ENCODE measurements around the gene ASS1.

The ASS1 gene

DNA sequence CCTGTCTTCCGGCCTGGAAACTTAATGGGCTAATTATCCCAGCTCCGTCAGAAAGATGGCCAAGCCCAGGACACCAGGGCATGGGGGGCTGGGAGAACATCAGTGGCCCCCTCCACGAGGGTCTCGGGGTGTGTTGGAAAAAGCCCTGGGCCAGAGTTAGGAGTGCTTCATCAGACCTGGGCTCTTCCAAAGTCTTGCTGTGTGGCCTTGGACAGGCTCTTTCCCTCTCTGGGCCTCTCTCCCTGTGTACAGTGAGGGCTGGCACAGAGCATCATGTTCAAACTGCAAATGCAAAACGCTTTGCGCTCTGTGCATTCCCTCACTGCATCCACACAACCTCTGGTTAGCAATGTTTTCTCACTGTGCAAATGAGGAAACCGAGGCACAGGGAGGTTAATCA, 48.3 kb downstream of the ASS1 start:
- H3K79me2 ChIP-seq (ENCODE audit: insufficient read depth, low read length) = no peaks in the 10 kb centered on the region
- H3K36me3 ChIP-seq (ENCODE audit: insufficient read depth, low read length) = no peaks in the 10 kb centered on the region
- H3K27ac ChIP-seq (ENCODE audit: low read length) = no peak overlapping the region
- TF ChIP-seq, protein P1, sequence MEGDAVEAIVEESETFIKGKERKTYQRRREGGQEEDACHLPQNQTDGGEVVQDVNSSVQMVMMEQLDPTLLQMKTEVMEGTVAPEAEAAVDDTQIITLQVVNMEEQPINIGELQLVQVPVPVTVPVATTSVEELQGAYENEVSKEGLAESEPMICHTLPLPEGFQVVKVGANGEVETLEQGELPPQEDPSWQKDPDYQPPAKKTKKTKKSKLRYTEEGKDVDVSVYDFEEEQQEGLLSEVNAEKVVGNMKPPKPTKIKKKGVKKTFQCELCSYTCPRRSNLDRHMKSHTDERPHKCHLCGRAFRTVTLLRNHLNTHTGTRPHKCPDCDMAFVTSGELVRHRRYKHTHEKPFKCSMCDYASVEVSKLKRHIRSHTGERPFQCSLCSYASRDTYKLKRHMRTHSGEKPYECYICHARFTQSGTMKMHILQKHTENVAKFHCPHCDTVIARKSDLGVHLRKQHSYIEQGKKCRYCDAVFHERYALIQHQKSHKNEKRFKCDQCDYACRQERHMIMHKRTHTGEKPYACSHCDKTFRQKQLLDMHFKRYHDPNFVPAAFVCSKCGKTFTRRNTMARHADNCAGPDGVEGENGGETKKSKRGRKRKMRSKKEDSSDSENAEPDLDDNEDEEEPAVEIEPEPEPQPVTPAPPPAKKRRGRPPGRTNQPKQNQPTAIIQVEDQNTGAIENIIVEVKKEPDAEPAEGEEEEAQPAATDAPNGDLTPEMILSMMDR (IDR thresholded peaks at IDR 0.05; ENCODE audit: borderline replicate concordance, extremely low read depth, low read length, poor library complexity, severe bottlenecking) = no peak
- no peak for TF ChIP-seq EZH2 (IDR thresholded peaks at IDR 0.05; ENCODE audit: borderline replicate concordance, low read depth, low read length, severe bottlenecking)
- no peaks in the 10 kb centered on the region for H3K27me3 ChIP-seq (ENCODE audit: insufficient read depth, low read length, poor library complexity)
- H3K4me3 ChIP-seq (ENCODE audit: low read depth in 1 of 2, low read length in 2 of 2) = no peak overlapping the region
- no peak overlapping the region for H2AFZ ChIP-seq (ENCODE audit: low read depth, low read length)
- ATAC-seq (ENCODE audit: insufficient read depth, low read depth) = no peak
- H3K4me2 ChIP-seq (ENCODE audit: insufficient read depth, low read length) = no peak overlapping the region
- no peak overlapping the region for H3K9ac ChIP-seq (ENCODE audit: low read depth, low read length)
- H4K20me1 ChIP-seq (ENCODE audit: insufficient read depth, low read length) = no peaks in the 10 kb centered on the region
- H3K4me1 ChIP-seq (ENCODE audit: insufficient read depth, low read length) = no peaks in the 10 kb centered on the region
- DNase-seq = no peak
- peaks cover 14% of the 10 kb centered on the region for H3K9me3 ChIP-seq (ENCODE audit: insufficient read depth, low read length, severe bottlenecking)

DNA sequence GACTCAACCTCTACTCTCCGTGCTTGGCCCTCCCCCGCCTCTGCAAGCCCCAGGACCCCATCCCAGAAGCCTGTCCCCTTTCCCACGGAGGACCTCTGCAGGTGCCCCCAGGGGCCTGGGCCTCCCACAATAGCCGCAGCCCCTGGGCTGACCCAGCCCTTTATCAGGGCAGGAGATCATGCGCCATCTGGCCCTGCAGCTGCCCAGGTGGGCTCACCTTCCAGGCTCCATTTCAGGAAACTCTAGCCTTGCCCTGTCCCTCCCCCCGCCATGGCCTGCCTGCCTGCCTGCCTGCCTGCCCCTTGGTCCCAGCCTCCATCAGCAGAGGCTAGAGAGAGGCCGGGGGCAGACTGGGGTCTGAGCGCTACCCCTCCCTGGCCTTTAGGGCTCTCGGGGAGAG, 48.7 kb downstream of the ASS1 start:
- Histone ChIP-seq H3K4me3 (ENCODE audit: low read depth in 1 of 2, low read length in 2 of 2) (no peak overlapping the region), H4K20me1 (ENCODE audit: insufficient read depth, low read length) (no peaks in the 10 kb centered on the region), H3K36me3 (ENCODE audit: insufficient read depth, low read length) (no peaks in the 10 kb centered on the region), H2AFZ (ENCODE audit: low read depth, low read length) (no peak overlapping the region), H3K9ac (ENCODE audit: low read depth, low read length) (no peak overlapping the region), H3K27ac (ENCODE audit: low read length) (no peak overlapping the region), H3K79me2 (ENCODE audit: insufficient read depth, low read length) (no peaks in the 10 kb centered on the region), H3K4me1 (ENCODE audit: insufficient read depth, low read length) (no peaks in the 10 kb centered on the region), H3K4me2 (ENCODE audit: insufficient read depth, low read length) (no peak overlapping the region), H3K9me3 (ENCODE audit: insufficient read depth, low read length, severe bottlenecking) (peaks cover 14% of the 10 kb centered on the region), H3K27me3 (ENCODE audit: insufficient read depth, low read length, poor library complexity) (no peaks in the 10 kb centered on the region)
- TF ChIP-seq, protein P1 (IDR thresholded peaks at IDR 0.05; ENCODE audit: borderline replicate concordance, extremely low read depth, low read length, poor library complexity, severe bottlenecking) = no peak
- TF ChIP-seq EZH2 (IDR thresholded peaks at IDR 0.05; ENCODE audit: borderline replicate concordance, low read depth, low read length, severe bottlenecking) = no peak
- DNase-seq (no peak), ATAC-seq (ENCODE audit: insufficient read depth, low read depth) (no peak)

DNA sequence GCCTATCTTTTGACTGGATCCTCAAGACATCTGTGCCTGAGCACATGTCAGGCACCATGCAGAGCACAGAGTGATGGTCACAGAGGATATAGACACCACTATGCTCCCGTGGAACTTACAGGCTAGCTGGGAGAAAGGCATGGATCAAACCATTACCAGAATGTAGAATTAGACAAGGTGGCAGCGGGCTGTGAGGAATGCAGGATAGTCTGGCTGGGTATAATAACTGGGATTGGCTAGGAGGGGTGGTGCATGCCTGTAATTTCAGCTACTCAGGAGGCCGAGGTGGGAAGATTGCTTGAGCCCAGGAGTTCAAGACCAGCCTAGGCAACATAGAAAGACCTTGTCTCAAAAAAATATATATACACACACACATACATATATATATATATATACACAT, 50.3 kb downstream of the ASS1 start:
- no peak overlapping the region for H3K27ac ChIP-seq (ENCODE audit: low read length)
- no peak overlapping the region for H2AFZ ChIP-seq (ENCODE audit: low read depth, low read length)
- H3K27me3 ChIP-seq (ENCODE audit: insufficient read depth, low read length, poor library complexity) = no peaks in the 10 kb centered on the region
- no peaks in the 10 kb centered on the region for H3K36me3 ChIP-seq (ENCODE audit: insufficient read depth, low read length)
- ATAC-seq (ENCODE audit: insufficient read depth, low read depth) (no peak), DNase-seq (no peak)
- H4K20me1 ChIP-seq (ENCODE audit: insufficient read depth, low read length) = no peaks in the 10 kb centered on the region
- peaks cover 14% of the 10 kb centered on the region for H3K9me3 ChIP-seq (ENCODE audit: insufficient read depth, low read length, severe bottlenecking)
- TF ChIP-seq, protein P1 (IDR thresholded peaks at IDR 0.05; ENCODE audit: borderline replicate concordance, extremely low read depth, low read length, poor library complexity, severe bottlenecking) = no peak
- no peaks in the 10 kb centered on the region for H3K4me1 ChIP-seq (ENCODE audit: insufficient read depth, low read length)
- H3K4me3 ChIP-seq (ENCODE audit: low read depth in 1 of 2, low read length in 2 of 2) = no peak overlapping the region
- H3K4me2 ChIP-seq (ENCODE audit: insufficient read depth, low read length) = no peak overlapping the region
- no peak overlapping the region for H3K9ac ChIP-seq (ENCODE audit: low read depth, low read length)
- H3K79me2 ChIP-seq (ENCODE audit: insufficient read depth, low read length) = no peaks in the 10 kb centered on the region

DNA sequence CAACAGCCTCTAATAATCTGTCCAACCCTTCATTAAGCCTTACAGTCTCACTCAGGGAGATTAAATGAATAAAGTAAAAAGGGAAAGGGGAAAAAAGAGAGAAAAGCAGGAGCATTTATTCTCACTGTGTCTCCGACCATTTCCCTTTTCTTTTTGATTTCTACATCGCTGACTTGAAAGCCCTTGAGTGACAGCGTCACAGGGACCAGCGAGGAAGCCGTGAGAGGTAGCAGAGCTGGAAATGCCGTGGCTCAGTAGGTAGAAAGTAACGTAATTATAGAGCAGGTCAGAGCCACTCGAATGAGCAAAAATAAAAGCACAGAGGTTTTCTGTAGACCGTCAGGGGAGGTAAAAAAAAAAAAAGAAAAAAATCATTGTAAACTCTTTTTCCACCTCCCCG, 52.4 kb downstream of the ASS1 start:
- Histone ChIP-seq H3K4me2 (ENCODE audit: insufficient read depth, low read length) (no peak overlapping the region), H2AFZ (ENCODE audit: low read depth, low read length) (no peak overlapping the region), H3K36me3 (ENCODE audit: insufficient read depth, low read length) (no peaks in the 10 kb centered on the region), H3K27me3 (ENCODE audit: insufficient read depth, low read length, poor library complexity) (no peaks in the 10 kb centered on the region), H3K27ac (ENCODE audit: low read length) (no peak overlapping the region), H3K4me3 (ENCODE audit: low read depth in 1 of 2, low read length in 2 of 2) (no peak overlapping the region), H3K79me2 (ENCODE audit: insufficient read depth, low read length) (no peaks in the 10 kb centered on the region), H3K4me1 (ENCODE audit: insufficient read depth, low read length) (no peaks in the 10 kb centered on the region), H3K9ac (ENCODE audit: low read depth, low read length) (no peak overlapping the region), H4K20me1 (ENCODE audit: insufficient read depth, low read length) (no peaks in the 10 kb centered on the region), H3K9me3 (ENCODE audit: insufficient read depth, low read length, severe bottlenecking) (peaks cover 14% of the 10 kb centered on the region)
- ATAC-seq (ENCODE audit: insufficient read depth, low read depth) (no peak), DNase-seq (no peak)
- TF ChIP-seq EZH2 (IDR thresholded peaks at IDR 0.05; ENCODE audit: borderline replicate concordance, low read depth, low read length, severe bottlenecking) = no peak
- TF ChIP-seq, protein P1 (IDR thresholded peaks at IDR 0.05; ENCODE audit: borderline replicate concordance, extremely low read depth, low read length, poor library complexity, severe bottlenecking) = no peak
